Lower lobe of right lung (tissue), 2 donors: Measurements from ENCODE around the gene DNAJC21. TPM values are rescaled to one million over a fixed set of nuclear protein-coding genes. Genes with fewer than 3 reads are reported as not detected.

Source experiments
- ATAC-seq, 2 donors: fragments of 200-7000 bp; cut with Tn5 transposase; one replicate each; pipeline ENCODE4 v1.9.1; 2020 to 2022; ENCODE audit warnings: mild to moderate bottlenecking in 2 of 2, moderate library complexity in 2 of 2
- DNase-seq: peaks from one replicate; pipeline ENCODE4 v3.0.0-alpha.2; 2020
- H3K27ac ChIP-seq: fragments of 200-600 bp; one replicate; pipeline ENCODE4 v1.8.0; 2022
- H3K27me3 ChIP-seq: fragments of 200-600 bp; one replicate; pipeline ENCODE4 v1.8.0; 2022; ENCODE audit warnings: low read depth
- H3K36me3 ChIP-seq: fragments of 200-600 bp; one replicate; pipeline ENCODE4 v1.8.0; 2022; ENCODE audit warnings: mild to moderate bottlenecking
- H3K4me1 ChIP-seq: fragments of 200-600 bp; one replicate; pipeline ENCODE4 v1.8.0; 2022
- H3K4me3 ChIP-seq: fragments of 200-600 bp; one replicate; pipeline ENCODE4 v1.8.0; 2022; ENCODE audit warnings: mild to moderate bottlenecking
- H3K9me3 ChIP-seq: fragments of 200-600 bp; one replicate; pipeline ENCODE4 v1.8.0; 2022
- CTCF ChIP-seq: fragments of 200-600 bp; IDR thresholded peaks from one replicate; pipeline ENCODE4 v1.8.0; 2022; ENCODE audit warnings: antibody characterized with exemption, mild to moderate bottlenecking
- intact Hi-C: fragments of 100-400 bp; cut with DNase I; formaldehyde crosslinking; loops from one replicate; pipeline ENCODE4 v1.11.0; 2022
- total RNA-seq: library from RNA; stranded (reverse); fragmentation: NEBNext Ultra II Directional; extraction: Animal tissue kit (Norgen Biotek cat#: 25700); gene quantifications from one replicate; pipeline ENCODE4 v1.2.1, GENCODE V29; 2021
- donor health status: DM: no; HTN: yes; CAD: no; lungs with severe emphysema.

The DNAJC21 gene
- total RNA-seq, 1 donor from 2014 or later = 49.4 TPM

GRCh38 chr5:34892414-34892813 lies 36.9 kb upstream of the DNAJC21 start:
- intact Hi-C loops = no loop called here
- H3K27ac ChIP-seq = no peak overlapping the region
- ATAC-seq (no peak), DNase-seq (no peak)
- H3K27me3 ChIP-seq = no peaks in the 10 kb centered on the region
- no peaks in the 10 kb centered on the region for H3K4me1 ChIP-seq
- TF ChIP-seq CTCF = no peak
- no peak overlapping the region for H3K4me3 ChIP-seq
- H3K9me3 ChIP-seq = no peaks in the 10 kb centered on the region
- no peaks in the 10 kb centered on the region for H3K36me3 ChIP-seq

- intact Hi-C loops = no loop called here
- no peaks in the 10 kb centered on the region for H3K27me3 ChIP-seq
- no peaks in the 10 kb centered on the region for H3K4me1 ChIP-seq
- ATAC-seq (no peak), DNase-seq (no peak)
- TF ChIP-seq CTCF = no peak
- no peak overlapping the region for H3K27ac ChIP-seq
- H3K9me3 ChIP-seq = no peaks in the 10 kb centered on the region
- H3K36me3 ChIP-seq = no peaks in the 10 kb centered on the region
- H3K4me3 ChIP-seq = no peak overlapping the region
These were observed 34.6 kb upstream of the DNAJC21 start for GRCh38 chr5:34894716-34895115.

- no peak overlapping the region for H3K4me3 ChIP-seq
- no peaks in the 10 kb centered on the region for H3K9me3 ChIP-seq
- TF ChIP-seq CTCF = no peak
- no peaks in the 10 kb centered on the region for H3K4me1 ChIP-seq
- intact Hi-C loops = no loop called here
- no peaks in the 10 kb centered on the region for H3K36me3 ChIP-seq
- ATAC-seq (no peak), DNase-seq (no peak)
- no peaks in the 10 kb centered on the region for H3K27me3 ChIP-seq
- H3K27ac ChIP-seq = no peak overlapping the region
These were observed 33.5 kb upstream of the DNAJC21 start for GRCh38 chr5:34895641-34896419.

- H3K9me3 ChIP-seq = no peaks in the 10 kb centered on the region
- intact Hi-C loops = no loop called here
- DNase-seq = no peak
- H3K27ac ChIP-seq = no peak overlapping the region
- no peaks in the 10 kb centered on the region for H3K27me3 ChIP-seq
- no peaks in the 10 kb centered on the region for H3K36me3 ChIP-seq
- no peak for ATAC-seq
- no peak for TF ChIP-seq CTCF
- H3K4me1 ChIP-seq = no peaks in the 10 kb centered on the region
- H3K4me3 ChIP-seq = no peak overlapping the region
These were observed 31.7 kb upstream of the DNAJC21 start for GRCh38 chr5:34897646-34898045.

GRCh38 chr5:34898258-34898895 lies 31.0 kb upstream of the DNAJC21 start:
- peak; percentile 80 to 93 for ATAC-seq
- no peaks in the 10 kb centered on the region for H3K9me3 ChIP-seq
- no peak for DNase-seq
- H3K4me3 ChIP-seq = no peak overlapping the region
- H3K4me1 ChIP-seq = no peaks in the 10 kb centered on the region
- H3K36me3 ChIP-seq = no peaks in the 10 kb centered on the region
- intact Hi-C loops = no loop called here
- no peak overlapping the region for H3K27ac ChIP-seq
- no peaks in the 10 kb centered on the region for H3K27me3 ChIP-seq
- peak; percentile 87 for TF ChIP-seq CTCF
